H7 (cell line): Measurements from ENCODE around the gene RALGAPA2. TPM values are rescaled to one million over a fixed set of nuclear protein-coding genes. Genes with fewer than 3 reads are reported as not detected.
A peak's percentile ranks its signal among the peaks of the same experiment; 100 is the strongest.

Experiments
- DNase-seq: peaks from one replicate; pipeline ENCODE4 v3.0.0; 2012
- H3K27me3 ChIP-seq: 2 replicates; pipeline ENCODE4 v1.6.0; 2011; ENCODE audit warnings: mild to moderate bottlenecking, low read length; ENCODE audit not compliant: control insufficient read depth, insufficient read depth
- H3K36me3 ChIP-seq: replicated peaks from 2 replicates; pipeline ENCODE4 v1.5.1; 2011; ENCODE audit warnings: low read length; ENCODE audit not compliant: control insufficient read depth, insufficient read depth
- H3K4me3 ChIP-seq: 2 replicates; pipeline ENCODE4 v1.5.1; 2011; ENCODE audit warnings: low read depth, mild to moderate bottlenecking, control low read depth, low read length, moderate library complexity; ENCODE audit not compliant: insufficient read depth
- total RNA-seq: library from RNA; depleted of rRNA; stranded (reverse); fragments of >200 nt; shearing (Covaris generic); gene quantifications from 2 replicates; pipeline ENCODE4 v1.2.3, GENCODE V29; 2014

The RALGAPA2 gene
- total RNA-seq, 1 experiment from 2014 or later = 6.1 TPM

DNA sequence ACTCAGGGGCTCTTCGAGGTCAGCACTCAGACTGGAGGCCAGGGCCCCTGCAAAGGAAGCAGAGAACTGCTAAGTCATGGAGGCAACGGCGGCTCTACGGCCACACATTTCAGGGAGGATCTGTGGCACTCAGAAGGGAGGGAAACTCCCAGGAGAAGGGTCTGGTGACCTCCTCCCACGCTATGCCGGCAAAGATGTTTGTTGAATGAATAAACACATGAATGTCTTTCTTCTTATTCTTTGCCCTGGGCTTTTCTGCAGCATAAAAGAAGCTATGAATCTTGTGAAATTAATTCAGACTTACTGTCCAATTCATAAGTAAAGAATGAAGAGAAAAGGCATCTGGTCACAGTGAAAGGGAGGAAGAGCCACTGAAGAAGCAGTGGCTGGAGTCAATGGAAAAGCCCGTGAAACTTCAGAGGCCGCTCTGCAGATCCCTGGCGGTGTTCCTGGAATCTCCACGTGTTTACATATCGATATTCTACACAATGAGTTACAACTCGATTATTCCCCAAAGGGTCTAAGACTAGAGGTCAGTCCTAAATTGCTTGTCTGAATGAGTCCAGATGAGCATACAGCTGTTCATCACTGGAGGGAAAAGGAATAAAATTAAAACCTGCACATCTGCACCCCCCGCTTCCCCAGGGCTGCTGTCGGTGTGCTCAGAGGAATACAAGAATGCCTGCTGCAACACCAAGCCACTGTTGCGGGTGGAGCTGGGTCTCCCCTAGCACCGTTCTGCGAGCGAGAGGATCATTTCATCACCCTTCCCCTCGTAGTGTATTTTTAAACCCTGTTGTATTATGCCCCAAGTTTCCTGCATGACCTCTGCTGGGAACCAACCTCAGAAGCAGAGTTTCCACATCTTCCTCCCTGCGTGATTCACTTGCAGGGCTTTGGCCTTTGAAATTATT, 319.0 kb downstream of the RALGAPA2 start:
- DNase-seq = no peak
- Histone ChIP-seq H3K36me3 (no peaks in the 10 kb centered on the region), H3K4me3 (no peak overlapping the region), H3K27me3 (no peaks in the 10 kb centered on the region)

DNA sequence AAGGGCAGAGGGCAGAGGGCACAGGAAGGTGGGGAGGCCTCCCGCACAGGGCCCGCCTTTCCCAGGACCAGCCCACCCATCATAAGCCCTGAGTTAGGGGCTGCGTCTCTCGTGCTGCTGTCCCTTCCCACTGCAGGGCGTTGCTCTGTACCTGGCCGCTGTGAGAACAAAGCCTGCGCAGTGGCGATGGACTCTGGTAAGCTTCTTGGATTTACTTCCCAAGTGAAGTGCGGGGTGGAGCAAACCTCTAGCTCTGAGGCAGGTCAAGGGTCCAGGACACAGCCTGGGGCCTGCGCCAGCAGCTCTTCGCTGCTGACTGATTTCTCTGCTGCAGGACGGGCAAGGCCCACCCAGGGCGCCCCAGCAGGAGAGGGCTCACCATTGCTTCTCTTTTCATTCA, 320.7 kb downstream of the RALGAPA2 start:
- Histone ChIP-seq H3K4me3 (no peak overlapping the region), H3K27me3 (no peaks in the 10 kb centered on the region), H3K36me3 (no peaks in the 10 kb centered on the region)
- DNase-seq = peak; percentile 43

DNA sequence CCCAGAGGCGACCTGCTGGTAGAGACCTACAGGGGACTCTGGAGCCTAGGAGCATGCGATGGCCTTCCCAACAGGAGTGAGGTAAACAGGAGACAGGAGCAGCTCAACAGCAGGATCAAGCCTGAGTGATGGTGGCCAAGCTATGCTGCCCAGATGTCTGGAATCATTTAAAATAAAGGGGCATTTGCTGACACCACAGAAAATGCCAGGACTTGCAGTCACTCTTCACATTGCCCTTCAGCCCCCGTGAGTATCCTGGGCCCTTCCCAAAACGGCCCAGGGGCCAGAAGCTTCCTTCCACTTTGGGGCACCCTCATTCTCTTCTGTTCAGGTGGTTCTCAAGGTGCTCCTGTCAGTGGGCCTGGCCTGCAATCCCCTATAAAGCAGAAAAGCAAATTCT, 321.3 kb downstream of the RALGAPA2 start:
- Histone ChIP-seq H3K27me3 (no peaks in the 10 kb centered on the region), H3K4me3 (no peak overlapping the region), H3K36me3 (no peaks in the 10 kb centered on the region)
- no peak for DNase-seq

DNA sequence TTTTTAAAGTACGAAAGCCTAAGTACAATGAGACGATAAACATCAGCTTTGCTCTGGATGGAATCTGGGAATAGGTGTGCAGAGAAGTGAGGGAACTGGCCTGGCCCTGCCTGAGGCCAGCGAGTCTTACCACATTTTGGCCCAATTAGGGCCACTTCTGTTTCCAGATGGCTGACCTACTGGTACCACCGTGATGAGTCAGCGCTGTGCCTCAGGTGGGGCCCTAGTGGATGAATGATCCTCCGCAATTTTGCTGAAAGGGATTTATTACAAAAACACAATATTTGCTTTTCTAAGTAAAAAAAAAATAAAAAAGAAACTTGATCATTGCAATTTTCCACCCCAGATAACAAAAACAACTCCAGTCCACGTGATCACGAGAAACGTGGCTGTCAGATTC, 322.1 kb downstream of the RALGAPA2 start:
- H3K27me3 ChIP-seq = no peaks in the 10 kb centered on the region
- no peak for DNase-seq
- no peaks in the 10 kb centered on the region for H3K36me3 ChIP-seq
- no peak overlapping the region for H3K4me3 ChIP-seq

- no peak overlapping the region for H3K4me3 ChIP-seq
- no peak for DNase-seq
- no peaks in the 10 kb centered on the region for H3K36me3 ChIP-seq
- H3K27me3 ChIP-seq = no peaks in the 10 kb centered on the region
Observed at GRCh38 chr20:20386192-20386591, 326.3 kb downstream of the RALGAPA2 start.

DNA sequence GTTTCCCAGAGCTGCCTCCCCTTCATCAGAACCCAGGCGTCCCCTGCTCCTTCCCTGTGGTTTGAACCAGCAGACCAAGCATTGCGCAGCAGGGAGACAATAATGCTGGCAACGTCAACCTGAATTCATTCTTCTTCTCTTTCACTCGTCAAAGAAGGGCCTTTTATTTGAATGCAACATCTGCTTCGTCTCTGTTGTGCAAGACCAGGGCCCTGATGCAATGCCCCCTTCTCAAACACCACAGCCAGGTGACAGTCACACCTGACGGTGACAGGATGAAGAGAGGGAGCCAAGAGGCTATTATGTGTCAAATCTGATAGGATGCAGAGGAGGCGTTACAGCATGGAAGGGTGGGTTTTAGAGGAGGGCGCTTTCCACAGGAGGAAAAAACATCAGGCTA, 336.6 kb downstream of the RALGAPA2 start:
- Histone ChIP-seq H3K27me3 (peaks cover 18% of the 10 kb centered on the region), H3K36me3 (no peaks in the 10 kb centered on the region), H3K4me3 (no peak overlapping the region)
- DNase-seq = no peak

DNA sequence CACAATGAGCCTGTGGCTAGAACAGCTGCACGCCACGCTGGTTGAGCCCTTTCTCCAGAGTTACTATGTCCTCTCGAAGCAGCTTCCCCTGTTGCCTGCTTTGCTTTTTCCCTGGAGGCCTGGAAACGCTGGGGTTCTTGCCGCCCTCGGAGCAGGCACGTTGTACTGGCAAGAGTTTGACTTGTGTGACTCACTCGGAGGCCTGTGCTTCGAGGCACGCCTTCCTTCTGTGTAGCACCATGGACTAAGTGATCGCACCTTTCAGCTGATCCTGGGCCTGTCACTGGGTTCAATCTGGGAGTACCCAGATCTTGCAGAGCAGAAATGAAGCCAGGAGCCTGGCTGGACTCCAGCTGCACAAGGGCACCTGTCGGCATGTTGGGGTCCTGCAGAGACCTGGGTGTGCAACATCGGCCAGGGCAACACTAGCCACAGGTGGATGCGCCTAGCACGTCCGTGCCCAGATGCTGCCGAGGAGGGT, 339.3 kb downstream of the RALGAPA2 start:
- H3K27me3 ChIP-seq = peaks cover 43% of the 10 kb centered on the region
- no peak overlapping the region for H3K4me3 ChIP-seq
- DNase-seq = no peak
- no peaks in the 10 kb centered on the region for H3K36me3 ChIP-seq

DNA sequence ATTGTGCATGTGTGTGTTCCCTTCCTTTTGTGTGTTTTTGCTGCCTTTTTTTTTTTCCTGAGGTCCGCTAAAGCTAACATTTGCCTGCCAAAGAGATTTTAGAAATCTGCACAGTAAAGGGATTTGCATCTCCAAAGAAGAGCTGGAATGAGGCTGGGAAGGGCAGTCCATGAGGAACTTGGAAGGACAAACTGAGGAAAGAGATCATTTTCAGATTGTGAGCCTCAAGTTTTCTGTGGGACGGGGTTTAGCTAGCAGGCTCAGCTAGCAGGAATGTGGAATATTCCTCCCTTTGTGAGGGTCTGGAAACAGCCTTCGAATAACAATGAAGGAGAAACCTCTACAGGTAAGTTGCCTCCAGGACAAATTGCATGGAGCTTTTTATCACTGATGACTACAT, 340.8 kb downstream of the RALGAPA2 start:
- Histone ChIP-seq H3K36me3 (no peaks in the 10 kb centered on the region), H3K27me3 (peaks cover 53% of the 10 kb centered on the region), H3K4me3 (no peak overlapping the region)
- DNase-seq = peak; percentile 70

- H3K4me3 ChIP-seq = no peak overlapping the region
- peak; percentile 57 for DNase-seq
- no peaks in the 10 kb centered on the region for H3K36me3 ChIP-seq
- H3K27me3 ChIP-seq = peaks cover 59% of the 10 kb centered on the region
Observed at GRCh38 chr20:20371083-20371482, 341.4 kb downstream of the RALGAPA2 start.

GRCh38 chr20:20370094-20370575, 342.3 kb downstream of the RALGAPA2 start:
- Histone ChIP-seq H3K36me3 (no peaks in the 10 kb centered on the region), H3K27me3 (peaks cover 69% of the 10 kb centered on the region), H3K4me3 (peak overlapping the region; percentile 36)
- DNase-seq = no peak

DNA sequence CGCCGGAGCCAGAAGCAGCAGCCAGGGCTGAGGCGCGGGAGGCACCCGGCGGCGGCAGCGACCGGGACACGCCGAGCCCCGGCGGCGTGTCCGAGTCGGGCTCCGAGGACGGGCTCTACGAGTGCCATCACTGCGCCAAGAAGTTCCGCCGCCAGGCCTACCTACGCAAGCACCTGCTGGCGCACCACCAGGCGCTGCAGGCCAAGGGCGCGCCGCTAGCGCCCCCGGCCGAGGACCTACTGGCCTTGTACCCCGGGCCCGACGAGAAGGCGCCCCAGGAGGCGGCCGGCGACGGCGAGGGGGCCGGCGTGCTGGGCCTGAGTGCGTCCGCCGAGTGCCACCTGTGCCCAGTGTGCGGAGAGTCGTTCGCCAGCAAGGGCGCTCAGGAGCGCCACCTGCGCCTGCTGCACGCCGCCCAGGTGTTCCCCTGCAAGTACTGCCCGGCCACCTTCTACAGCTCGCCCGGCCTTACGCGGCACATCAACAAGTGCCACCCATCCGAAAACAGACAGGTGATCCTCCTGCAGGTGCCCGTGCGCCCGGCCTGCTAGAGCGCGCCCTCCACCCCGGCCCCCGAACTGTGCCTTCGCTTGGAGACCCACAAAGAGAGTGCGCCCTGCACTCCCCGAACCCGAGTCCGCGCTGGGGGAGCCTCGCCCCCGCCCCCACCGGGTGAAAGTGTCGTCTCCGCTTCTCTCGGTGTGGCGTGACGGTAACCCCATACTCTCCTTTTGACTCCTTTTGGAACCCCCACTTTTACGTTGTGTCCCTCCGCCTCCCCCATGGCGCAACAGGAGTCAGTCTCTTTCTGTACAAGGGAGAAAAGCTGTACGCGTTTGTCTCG, 343.0 kb downstream of the RALGAPA2 start:
- H3K4me3 ChIP-seq = peak overlapping the region; percentile 36
- peak; percentile 82 for DNase-seq
- H3K27me3 ChIP-seq = peaks cover 75% of the 10 kb centered on the region
- no peaks in the 10 kb centered on the region for H3K36me3 ChIP-seq

DNA sequence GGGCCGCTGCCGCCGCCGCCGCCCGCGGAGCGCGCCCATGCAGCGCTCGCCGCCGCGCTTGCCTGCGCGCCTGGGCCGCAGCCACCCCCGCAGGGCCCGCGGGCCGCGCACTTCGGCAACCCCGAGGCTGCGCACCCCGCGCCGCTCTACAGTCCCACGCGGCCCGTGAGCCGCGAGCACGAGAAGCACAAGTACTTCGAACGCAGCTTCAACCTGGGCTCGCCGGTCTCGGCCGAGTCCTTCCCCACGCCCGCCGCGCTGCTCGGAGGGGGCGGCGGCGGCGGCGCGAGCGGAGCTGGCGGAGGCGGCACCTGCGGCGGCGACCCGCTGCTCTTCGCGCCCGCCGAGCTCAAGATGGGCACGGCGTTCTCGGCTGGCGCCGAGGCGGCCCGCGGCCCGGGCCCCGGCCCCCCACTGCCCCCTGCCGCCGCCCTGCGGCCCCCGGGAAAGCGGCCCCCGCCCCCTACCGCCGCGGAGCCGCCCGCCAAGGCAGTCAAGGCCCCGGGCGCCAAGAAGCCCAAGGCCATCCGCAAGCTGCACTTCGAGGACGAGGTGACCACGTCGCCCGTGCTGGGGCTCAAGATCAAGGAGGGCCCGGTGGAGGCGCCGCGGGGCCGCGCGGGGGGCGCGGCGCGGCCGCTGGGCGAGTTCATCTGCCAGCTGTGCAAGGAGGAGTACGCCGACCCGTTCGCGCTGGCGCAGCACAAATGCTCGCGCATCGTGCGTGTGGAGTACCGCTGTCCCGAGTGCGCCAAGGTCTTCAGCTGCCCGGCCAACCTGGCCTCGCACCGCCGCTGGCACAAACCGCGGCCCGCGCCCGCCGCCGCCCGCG, 343.8 kb downstream of the RALGAPA2 start:
- H3K4me3 ChIP-seq = peak overlapping the region; percentile 36
- peak; percentile 79 for DNase-seq
- H3K27me3 ChIP-seq = peaks cover 82% of the 10 kb centered on the region
- no peaks in the 10 kb centered on the region for H3K36me3 ChIP-seq

- H3K36me3 ChIP-seq = no peaks in the 10 kb centered on the region
- peak within 1 kb of the TSS; percentile 36 for H3K4me3 ChIP-seq
- peaks cover 82% of the 10 kb centered on the region for H3K27me3 ChIP-seq
- DNase-seq = peak; percentile 91
Observed at GRCh38 chr20:20367575-20368417, 344.6 kb downstream of the RALGAPA2 start, which contains the start of gene INSM1. Gene INSM1 (plus strand): TSS chr20:20368104. CDS start chr20:20368268, 164 bp downstream.
